ENCODE data around the gene ARPC1A.
"Not testable (repeated sequence)": the region's sequence is repeated elsewhere in the genome, so short reads cannot be mapped to it uniquely, and the experiment has no call there.

The ARPC1A gene

DNA sequence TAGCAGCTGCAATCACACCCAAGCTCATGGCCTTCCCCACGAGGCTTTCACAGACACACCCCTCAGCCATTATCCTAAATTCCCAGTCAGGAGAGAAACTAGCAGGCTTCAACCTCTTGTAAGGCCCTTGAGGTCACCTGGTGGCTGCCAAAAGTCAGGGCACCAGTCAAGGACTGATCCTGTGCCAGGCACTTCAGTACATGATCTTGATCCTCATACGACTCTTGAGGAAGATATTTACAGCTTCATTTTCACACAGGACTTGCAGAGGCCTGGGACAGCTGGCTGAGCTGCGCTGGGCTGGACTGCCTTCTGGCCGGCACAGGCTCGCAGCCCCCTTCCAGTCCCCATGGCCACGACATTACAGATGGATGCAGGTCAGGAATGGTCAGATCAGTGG is 73.9 kb downstream of the ARPC1A start:
- Mint-ChIP-seq H3K4me1 (peaks cover 49% of the 10 kb centered on the region), H3K27me3 (no peaks in the 10 kb centered on the region), H3K9me3 (no peaks in the 10 kb centered on the region), H3K27ac (peak overlapping the region in 1 of 2 donors; percentile 51), H3K4me3 (no peak overlapping the region)
- ATAC-seq, result peak; percentile 8
- DNase-seq, result no peak

DNA sequence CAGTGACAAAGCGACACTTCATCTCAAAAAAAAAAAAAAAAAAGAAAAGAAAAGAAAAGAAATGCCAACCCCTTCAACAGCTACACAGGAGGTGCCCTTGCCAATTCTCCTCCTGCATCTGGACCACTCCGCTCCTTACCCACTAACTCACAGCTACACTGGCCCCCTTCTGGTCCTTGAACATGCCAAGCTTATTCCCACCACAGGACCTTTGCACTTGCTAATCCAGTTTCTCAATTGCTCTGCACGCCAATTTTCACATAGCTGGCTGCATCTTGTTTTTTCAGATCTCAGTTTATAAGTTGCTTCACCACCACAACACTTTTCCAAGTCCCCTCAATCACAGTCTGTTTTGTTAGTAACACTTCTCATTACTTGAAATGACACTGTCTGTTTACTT is 77.2 kb downstream of the ARPC1A start:
- H3K4me1 Mint-ChIP-seq, result peaks cover 52% of the 10 kb centered on the region
- ATAC-seq (no peak), DNase-seq (no peak)
- no peaks in the 10 kb centered on the region for H3K9me3 Mint-ChIP-seq
- no peaks in the 10 kb centered on the region for H3K27me3 Mint-ChIP-seq
- peak overlapping the region in 1 of 2 donors; percentile 6 for H3K27ac Mint-ChIP-seq
- no peak overlapping the region for H3K4me3 Mint-ChIP-seq

DNA sequence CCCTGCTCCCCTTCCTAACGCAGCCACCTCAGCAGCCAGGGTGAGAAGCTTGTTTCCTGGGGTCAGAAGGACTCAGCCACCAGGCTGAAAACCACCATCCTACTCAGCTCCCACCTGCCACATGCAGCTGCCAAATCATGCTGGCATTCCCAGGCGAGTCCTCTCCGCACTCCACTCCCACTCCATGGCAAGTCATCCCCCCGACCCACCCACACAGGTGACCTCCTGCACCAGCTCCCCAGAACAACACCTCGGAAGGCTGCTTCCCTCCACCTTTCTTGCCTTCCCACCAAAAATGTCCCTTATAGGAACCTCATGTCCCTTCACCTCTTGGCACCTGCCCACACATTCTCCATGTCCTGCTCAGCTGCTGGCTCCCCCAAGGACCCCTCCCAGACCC is 78.1 kb downstream of the ARPC1A start:
- Mint-ChIP-seq H3K4me3 (no peak overlapping the region), H3K9me3 (no peaks in the 10 kb centered on the region), H3K4me1 (peaks cover 44% of the 10 kb centered on the region), H3K27me3 (no peaks in the 10 kb centered on the region), H3K27ac (peak overlapping the region; percentile 48 to 49)
- DNase-seq (no peak), ATAC-seq (no peak)

- Mint-ChIP-seq H3K9me3 (no peaks in the 10 kb centered on the region), H3K27ac (peak overlapping the region; percentile 48 to 49), H3K4me1 (peaks cover 41% of the 10 kb centered on the region), H3K4me3 (peak overlapping the region in 1 of 2 donors; percentile 9), H3K27me3 (no peaks in the 10 kb centered on the region)
- DNase-seq, result no peak
- ATAC-seq, result no peak
These were observed 78.7 kb downstream of the ARPC1A start for GRCh38 chr7:99404235-99404976.

- no peak for ATAC-seq
- no peaks in the 10 kb centered on the region for H3K9me3 Mint-ChIP-seq
- peak overlapping the region in 1 of 2 donors; percentile 29 for H3K27ac Mint-ChIP-seq
- H3K4me3 Mint-ChIP-seq, result no peak overlapping the region
- no peak for DNase-seq
- H3K4me1 Mint-ChIP-seq, result peaks cover 43% of the 10 kb centered on the region
- H3K27me3 Mint-ChIP-seq, result no peaks in the 10 kb centered on the region
These were observed 79.3 kb downstream of the ARPC1A start for GRCh38 chr7:99404977-99405320.

- DNase-seq (no peak), ATAC-seq (no peak)
- H3K4me3 Mint-ChIP-seq, result peak overlapping the region; percentile 89 to 90
- H3K9me3 Mint-ChIP-seq, result no peaks in the 10 kb centered on the region
- H3K4me1 Mint-ChIP-seq, result peaks cover 44% of the 10 kb centered on the region
- no peaks in the 10 kb centered on the region for H3K27me3 Mint-ChIP-seq
- peak overlapping the region in 1 of 2 donors; percentile 96 for H3K27ac Mint-ChIP-seq
These were observed 80.9 kb downstream of the ARPC1A start for GRCh38 chr7:99406557-99406956.

DNA sequence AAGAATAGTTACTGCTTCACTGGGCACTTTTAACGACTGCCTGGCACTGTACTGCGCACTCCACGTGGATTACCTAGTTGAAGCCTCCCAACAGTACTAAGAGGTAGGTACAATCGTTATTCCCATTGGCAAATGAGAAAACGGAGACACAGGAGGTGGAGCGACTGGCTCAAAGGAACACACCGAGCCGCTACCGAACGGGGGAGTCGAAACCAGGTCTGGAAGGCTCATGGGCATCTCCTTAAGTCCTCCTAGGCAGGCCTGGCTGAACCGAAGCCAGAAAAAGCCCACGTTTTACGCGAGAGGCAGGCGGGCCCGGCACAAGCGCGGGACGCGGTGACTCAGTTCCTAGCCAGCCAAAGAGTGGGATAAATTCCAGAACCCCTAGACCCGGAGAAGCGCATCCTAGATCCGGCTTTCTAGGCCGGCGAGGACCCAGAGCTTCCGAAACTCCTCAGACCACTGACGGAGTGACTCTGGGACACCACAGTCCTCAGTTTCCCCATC is 82.2 kb downstream of the ARPC1A start:
- Mint-ChIP-seq H3K9me3 (no peaks in the 10 kb centered on the region), H3K4me1 (peaks cover 46% of the 10 kb centered on the region), H3K4me3 (peak overlapping the region; percentile 89 to 90), H3K27me3 (no peaks in the 10 kb centered on the region), H3K27ac (peak overlapping the region; percentile 96 to 100)
- DNase-seq (no peak), ATAC-seq (peak; percentile 25)

- Mint-ChIP-seq H3K27me3 (no peaks in the 10 kb centered on the region), H3K4me1 (peaks cover 50% of the 10 kb centered on the region), H3K27ac (peak within 1 kb of the TSS; percentile 96 to 100), H3K4me3 (peak within 1 kb of the TSS; percentile 89 to 90), H3K9me3 (no peaks in the 10 kb centered on the region)
- ATAC-seq, result peak; percentile 93
- DNase-seq, result peak; percentile 95 to 97
These were observed 82.9 kb downstream of the ARPC1A start, which contains the start of the genes BUD31 and PDAP1 for GRCh38 chr7:99408379-99409191. Gene BUD31 (plus strand): TSS chr7:99408969. CDS start chr7:99411093, 2,124 bp downstream. Gene PDAP1 (minus strand): TSS chr7:99408597. CDS start chr7:99408548, 49 bp downstream.

DNA sequence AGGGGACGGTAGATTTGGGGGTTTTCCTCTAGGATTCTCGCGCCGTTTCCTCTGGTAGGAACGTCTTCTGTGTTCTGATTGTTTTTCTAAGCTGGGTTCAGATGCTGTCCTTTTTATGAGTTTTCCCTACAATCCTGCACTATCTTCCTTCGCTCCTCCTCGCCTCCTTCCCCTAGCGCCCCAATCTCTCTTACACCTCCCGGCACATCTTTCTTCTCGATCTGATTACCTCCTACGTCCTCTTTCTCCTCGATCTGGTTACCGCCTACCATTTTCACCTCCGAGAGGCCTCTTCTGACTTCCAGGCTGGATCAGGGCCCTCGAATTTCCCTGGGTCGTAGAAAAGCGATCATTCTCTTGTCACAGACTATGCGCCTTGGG is 83.5 kb downstream of the ARPC1A start:
- H3K4me3 Mint-ChIP-seq, result peak overlapping the region; percentile 89 to 90
- peaks cover 44% of the 10 kb centered on the region for H3K4me1 Mint-ChIP-seq
- no peaks in the 10 kb centered on the region for H3K27me3 Mint-ChIP-seq
- no peaks in the 10 kb centered on the region for H3K9me3 Mint-ChIP-seq
- H3K27ac Mint-ChIP-seq, result peak overlapping the region; percentile 96 to 100
- ATAC-seq (peak; percentile 29), DNase-seq (no peak)

DNA sequence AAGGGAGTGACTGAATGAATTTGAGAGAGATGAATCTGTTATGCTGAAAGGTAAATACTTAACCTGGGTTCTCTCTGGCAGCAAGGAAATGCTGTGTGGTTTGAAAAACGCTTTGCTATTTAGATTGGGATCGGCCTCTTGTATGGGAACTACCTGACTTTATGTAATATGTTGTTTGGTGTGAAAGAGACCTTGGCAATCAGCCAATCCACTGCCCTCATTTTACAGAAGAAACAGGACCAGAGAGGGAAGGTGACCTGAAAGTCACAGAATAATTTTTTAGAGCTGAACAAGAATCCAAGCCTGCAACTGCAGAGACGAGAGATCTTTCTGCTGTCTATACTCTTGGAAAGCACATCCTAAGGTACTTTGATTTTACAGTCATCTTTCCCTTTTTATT is 84.1 kb downstream of the ARPC1A start:
- peaks cover 41% of the 10 kb centered on the region for H3K4me1 Mint-ChIP-seq

GRCh38 chr7:99410635-99411034 is 84.9 kb downstream of the ARPC1A start:
- no peaks in the 10 kb centered on the region for H3K27me3 Mint-ChIP-seq
- H3K4me3 Mint-ChIP-seq, result peak overlapping the region; percentile 89 to 90
- H3K27ac Mint-ChIP-seq, result peak overlapping the region in 1 of 2 donors; percentile 91
- ATAC-seq (no peak), DNase-seq (no peak)
- no peaks in the 10 kb centered on the region for H3K9me3 Mint-ChIP-seq
- peaks cover 47% of the 10 kb centered on the region for H3K4me1 Mint-ChIP-seq

More for the DNA sequence above, 84.1 kb downstream of the ARPC1A start:
- DNase-seq (no peak), ATAC-seq (no peak)
- H3K27me3 Mint-ChIP-seq, result no peaks in the 10 kb centered on the region
- peak overlapping the region; percentile 89 to 90 for H3K4me3 Mint-ChIP-seq
- no peaks in the 10 kb centered on the region for H3K9me3 Mint-ChIP-seq
- H3K27ac Mint-ChIP-seq, result peak overlapping the region; percentile 30 to 100

DNA sequence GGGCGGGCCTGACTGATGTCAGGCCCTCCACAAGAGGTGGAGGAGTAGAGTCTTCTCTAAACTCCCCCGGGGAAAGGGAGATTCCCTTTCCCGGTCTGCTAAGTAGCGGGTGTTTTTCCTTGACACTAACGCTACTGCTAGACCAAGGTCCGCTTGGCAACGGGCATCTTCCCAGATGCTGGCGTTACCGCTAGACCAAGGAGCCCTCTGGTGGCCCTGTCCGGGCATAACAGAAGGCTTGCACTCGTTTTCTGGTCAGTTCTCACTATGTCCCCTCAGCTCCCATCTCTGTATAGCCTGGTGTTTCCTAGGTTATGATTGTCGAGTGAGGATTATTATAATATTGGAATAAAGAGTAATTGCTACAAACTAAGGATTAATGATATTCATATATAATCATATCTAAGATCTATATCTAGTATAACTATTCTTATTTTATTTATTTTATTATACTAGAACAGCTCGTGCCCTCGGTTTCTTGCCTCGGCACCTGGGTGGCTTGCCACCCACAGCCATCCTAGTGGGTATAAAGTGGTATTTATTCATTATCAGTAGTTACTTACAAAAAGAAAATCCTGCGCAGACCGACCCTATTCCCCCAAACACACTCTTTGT is 89.9 kb downstream of the ARPC1A start:
- H3K4me3 Mint-ChIP-seq, H3K27me3 Mint-ChIP-seq, H3K9me3 Mint-ChIP-seq, ATAC-seq, H3K27ac Mint-ChIP-seq: not testable (repeated sequence)
- peak in 1 of 2 donors; percentile 37 for DNase-seq
- H3K4me1 Mint-ChIP-seq, result peaks cover 36% of the 10 kb centered on the region
